GM18870 (cell line): ENCODE results near the gene MYZAP.

ENCODE experiments used
- ATAC-seq: cut with Tn5 transposase; IDR thresholded peaks from one replicate; pipeline ENCODE4 v1.9.1; 2021; ENCODE audit warnings: moderate library complexity; ENCODE audit not compliant: unreplicated experiment

MYZAP gene

GRCh38 chr15:57561041-57561711 lies 30.5 kb upstream of the MYZAP start:
- peak; percentile 84 for ATAC-seq

DNA sequence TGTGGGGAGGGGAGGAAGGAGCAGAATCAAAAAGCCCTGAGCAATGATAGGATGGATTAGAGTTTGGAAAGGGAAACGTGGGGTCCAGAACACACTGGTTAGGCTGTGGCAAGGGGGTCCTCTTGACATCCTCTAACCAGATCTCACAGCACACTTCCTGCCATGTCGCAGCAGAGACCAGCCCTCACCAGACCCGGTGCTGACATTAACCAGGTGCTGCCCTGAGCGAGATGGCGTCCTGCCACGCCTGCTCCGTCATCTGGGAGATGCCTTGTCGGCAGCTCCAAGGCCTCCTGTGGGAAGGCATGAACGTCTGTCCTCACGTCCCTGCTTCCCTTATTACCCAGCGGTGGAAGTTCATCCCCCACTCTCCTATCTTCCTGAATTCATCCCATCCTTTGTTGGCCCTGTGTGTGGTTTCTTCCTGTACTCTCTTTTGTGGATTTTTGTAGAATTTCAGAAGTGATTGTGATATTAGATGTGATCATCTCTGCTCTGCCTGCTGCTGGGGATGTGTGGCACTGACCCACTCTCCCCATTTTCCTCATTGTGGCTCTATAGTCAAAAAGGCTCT lies 29.4 kb upstream of the MYZAP start:
- no peak for ATAC-seq

- no peak for ATAC-seq
Observed at GRCh38 chr15:57563416-57563815, 28.3 kb upstream of the MYZAP start.

DNA sequence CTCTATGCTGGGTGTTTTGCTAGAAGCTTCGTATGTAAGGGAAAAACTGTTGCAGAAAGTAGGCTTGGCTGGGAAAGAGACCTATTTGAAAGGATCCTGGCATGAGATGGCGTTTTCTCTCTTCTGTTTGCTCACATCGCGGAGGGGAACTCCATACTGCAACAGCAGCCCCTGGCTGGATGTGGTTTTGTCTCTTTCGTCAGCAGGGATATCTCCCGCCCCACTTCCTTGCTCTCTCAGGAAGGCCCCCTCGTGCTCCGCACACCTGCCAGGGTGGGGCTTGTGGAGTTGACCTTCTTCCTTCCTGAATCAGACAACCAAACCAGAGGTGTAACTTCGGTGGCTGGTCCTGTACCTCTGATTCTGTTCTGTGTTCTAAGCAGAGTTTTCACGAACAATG lies 26.4 kb upstream of the MYZAP start:
- ATAC-seq: no peak

DNA sequence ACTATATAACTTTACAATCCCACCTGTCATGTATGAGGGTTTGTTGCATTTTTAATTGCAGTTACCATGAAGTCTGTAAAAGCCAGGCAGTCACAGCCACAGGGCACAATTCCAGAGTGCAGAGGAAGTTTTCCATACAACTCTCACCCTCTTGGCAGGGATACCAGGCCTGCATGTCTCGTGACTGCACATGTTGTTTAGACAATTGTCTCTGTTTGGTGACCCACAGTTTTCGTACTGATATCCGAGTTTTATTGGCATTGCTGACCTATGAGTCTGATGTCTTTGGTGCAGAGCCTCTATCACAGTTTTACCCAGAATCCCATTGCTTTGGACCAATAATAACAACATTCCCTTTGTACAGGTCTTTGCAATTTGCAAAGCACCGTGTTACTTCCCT lies 24.9 kb upstream of the MYZAP start:
- ATAC-seq: no peak

GRCh38 chr15:57567891-57568290 lies 23.8 kb upstream of the MYZAP start:
- ATAC-seq: no peak

GRCh38 chr15:57568299-57568698 lies 23.4 kb upstream of the MYZAP start:
- no peak for ATAC-seq

GRCh38 chr15:57570340-57570739 lies 21.4 kb upstream of the MYZAP start:
- no peak for ATAC-seq

DNA sequence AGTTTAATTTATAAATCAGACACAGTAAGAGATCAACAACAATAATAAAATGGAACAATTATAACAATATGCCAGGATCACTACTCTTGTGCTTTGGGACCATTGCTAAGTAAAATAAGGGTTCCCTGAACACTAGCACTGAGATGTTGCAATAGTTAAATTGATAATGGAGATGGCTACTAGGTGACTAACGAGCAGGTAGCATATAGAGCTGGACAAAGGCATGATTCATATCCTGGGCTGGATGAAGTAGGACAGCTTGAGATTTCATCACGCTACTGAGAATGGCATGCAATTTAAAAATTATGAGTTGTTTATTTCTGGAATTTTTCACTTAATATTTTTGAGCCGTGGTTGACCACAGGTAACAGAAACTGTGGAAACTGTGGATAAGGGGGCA lies 20.7 kb upstream of the MYZAP start:
- ATAC-seq: no peak

- ATAC-seq: no peak
Observed at GRCh38 chr15:57571725-57572124, 20.0 kb upstream of the MYZAP start.

DNA sequence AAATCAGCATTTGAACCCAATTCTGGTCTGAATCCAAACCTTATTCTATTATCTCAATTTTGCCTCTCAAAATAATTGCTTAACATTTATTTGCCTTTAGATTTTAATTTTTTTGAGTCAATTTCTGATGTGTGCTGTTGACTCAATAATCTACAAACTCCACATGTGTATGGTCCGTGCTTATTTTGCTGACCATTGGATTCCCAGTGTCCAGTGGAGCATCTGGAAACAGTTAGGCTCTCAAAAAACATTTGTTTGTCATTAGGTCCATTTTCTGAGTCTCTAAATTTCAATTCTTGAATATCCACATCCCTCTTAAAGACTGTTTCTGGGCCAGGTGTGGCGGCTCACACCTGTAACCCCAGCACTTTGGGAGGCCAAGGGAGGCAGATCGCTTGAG lies 19.2 kb upstream of the MYZAP start:
- ATAC-seq: no peak

DNA sequence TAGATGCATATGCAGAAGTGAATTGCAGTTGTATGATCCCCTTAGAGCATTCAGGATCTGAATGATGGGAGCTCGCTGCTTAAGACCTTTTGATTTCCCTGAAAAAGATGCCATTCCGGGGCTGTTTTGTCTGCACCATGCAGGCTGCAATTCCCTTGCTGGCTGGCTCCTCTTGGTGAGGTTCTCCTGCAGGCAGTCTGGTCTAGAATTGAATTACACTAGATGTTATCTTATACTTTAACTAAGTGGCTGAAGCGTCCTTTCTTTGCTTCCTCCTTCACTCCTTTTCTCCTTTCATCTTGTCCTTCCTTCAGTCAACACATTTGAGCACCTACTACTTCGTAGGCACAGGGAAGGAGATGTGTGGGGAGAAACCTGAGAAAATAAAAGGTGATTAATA lies 18.6 kb upstream of the MYZAP start:
- ATAC-seq: no peak

DNA sequence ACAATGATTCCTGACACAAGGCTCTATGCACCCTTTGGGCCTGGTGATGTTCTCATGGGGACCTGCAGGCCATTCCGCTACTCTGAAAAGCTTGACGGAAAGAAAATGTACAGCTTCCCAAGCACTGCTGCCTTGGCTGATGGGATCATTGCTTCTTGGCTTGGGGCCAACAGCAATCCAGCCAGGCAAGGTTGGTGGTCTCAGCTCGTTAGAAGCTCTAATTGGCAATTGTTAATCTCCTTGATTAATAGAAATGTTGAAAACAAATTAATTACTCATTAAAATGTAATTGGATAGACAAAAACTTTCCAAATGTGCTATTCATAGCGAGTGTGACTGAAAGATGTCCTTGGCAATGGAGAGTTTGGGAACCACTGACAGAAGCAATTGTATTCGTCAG lies 16.3 kb upstream of the MYZAP start:
- no peak for ATAC-seq

DNA sequence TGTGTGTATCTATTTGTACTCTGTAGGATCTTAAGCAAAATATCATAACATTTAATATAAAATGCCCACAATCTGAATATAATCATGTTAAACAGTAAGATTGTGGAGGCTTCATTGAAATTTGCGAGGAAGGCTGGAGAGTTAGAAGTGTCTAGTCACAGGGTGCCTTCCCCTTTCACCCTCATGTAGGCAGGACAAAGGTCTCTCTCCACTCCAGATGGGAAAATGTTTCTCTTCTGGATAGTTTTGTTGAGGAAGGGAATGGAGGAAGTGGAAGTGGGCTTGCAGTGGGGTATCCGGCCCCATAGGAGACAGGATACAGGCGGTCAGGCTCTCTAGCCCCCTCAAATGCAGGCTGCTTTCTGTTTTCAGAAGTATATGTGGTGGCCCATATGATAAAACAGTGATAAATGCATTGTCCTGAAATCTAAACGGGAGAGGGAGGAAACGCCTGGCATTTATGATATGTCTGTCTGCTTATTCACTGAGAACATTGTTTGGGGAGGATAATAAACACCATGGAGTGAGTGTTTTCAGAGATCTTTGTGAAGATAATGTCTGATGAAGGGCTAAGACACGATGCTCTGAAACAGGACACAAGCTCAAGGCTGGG lies 13.3 kb upstream of the MYZAP start:
- no peak for ATAC-seq

DNA sequence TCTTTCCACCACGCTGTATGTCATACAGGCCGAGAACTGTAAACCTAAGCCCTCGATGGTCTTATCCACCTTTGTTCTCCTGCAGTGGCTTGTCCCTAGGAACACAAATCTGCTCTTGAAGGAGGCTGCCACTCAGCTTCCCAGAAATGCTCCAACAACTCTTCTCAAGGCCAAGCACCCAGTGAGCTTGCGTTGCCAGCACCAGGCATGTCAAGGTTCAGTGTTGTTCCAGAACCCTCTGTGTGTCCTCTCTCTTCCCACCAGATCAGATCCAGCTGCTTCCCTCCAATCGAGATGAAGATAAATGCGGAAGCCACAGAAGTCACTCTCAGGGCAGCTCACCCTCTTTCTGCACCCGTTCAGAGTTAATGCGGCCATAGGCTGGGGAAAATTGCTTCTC lies 11.3 kb upstream of the MYZAP start:
- no peak for ATAC-seq

- ATAC-seq: no peak
Observed at GRCh38 chr15:57580866-57581265, 10.8 kb upstream of the MYZAP start.

GRCh38 chr15:57582090-57582489 lies 9.6 kb upstream of the MYZAP start:
- no peak for ATAC-seq

DNA sequence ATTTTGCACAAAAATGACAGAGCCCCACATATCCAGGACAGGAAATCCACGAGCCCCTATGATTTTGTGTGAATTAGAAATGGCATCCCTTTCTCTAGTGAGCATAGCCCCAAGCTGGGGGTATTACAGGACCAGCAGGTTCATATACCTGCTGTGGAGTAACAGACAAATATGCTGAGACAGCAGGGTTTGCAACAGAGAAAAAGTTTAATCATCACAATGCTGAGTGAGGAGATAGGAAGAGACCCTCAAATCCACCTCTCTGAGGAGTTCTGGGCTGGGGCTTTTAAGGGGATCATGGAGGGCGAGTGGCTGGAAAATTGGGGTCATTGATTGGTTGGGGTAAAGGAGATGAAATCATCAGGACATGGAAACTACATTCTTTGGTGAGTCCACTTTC lies 8.4 kb upstream of the MYZAP start:
- ATAC-seq: no peak

- ATAC-seq: no peak
Observed at GRCh38 chr15:57583720-57584119, 8.0 kb upstream of the MYZAP start.

DNA sequence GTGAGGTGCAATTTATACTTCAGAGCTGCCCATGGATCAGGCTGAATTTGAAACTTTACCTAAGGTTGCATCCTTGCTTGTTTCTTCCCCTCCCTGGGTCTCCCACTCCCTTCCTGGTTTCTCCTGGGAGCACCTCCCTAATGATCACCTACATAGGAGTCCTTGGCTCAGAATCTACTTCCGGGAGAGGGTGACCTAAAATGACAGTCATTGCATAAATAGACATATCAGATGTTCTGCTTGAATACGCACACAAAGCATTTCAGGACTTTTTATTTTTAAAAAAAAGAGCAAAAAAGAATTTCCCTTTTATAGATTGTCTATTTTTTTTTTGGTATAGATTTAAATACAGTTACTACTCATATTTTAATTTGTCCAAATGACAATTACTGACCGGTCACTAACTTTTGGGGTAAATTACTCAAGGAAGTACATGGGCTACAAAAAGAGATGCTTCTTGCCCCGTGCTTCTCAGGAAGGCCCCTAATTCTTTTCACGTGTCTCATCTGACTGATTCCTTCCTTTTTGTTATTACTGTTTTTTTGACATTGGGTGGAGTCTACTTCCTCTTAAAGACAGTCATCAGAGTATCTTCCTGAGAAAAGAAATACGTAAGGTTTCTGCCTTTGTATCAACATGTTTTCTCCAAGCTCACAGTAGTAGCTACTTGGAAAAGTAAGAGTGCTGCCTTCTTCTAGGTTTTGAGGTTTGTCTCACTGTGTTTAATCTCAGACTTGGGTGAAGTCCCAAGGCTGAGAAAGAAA lies 4.9 kb upstream of the MYZAP start:
- ATAC-seq: peak; percentile 48

- no peak for ATAC-seq
Observed at GRCh38 chr15:57589281-57589680, 2.4 kb upstream of the MYZAP start.

DNA sequence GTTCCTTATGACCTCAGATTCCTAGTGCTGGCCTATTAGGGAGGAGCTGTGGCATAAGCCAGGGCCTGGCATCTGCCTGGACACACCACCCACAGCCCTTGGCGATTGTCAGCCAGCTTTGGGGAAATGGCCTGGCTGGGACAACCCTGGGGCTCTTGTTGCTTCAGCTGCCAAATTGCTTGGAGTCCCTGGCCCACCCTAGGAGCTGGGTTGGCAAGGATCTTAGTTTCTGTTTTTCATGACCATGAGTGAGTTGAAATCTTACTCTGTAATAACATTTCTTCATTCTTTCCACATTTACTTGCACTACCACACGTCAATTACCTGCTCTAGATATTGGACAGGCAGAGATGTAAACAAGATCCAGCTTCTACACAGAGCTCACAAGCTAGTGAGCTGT lies 1.9 kb upstream of the MYZAP start:
- ATAC-seq: no peak
